Measurements from ENCODE around the gene JADE3.
A peak's percentile ranks its signal among the peaks of the same experiment; 100 is the strongest.

DNA sequence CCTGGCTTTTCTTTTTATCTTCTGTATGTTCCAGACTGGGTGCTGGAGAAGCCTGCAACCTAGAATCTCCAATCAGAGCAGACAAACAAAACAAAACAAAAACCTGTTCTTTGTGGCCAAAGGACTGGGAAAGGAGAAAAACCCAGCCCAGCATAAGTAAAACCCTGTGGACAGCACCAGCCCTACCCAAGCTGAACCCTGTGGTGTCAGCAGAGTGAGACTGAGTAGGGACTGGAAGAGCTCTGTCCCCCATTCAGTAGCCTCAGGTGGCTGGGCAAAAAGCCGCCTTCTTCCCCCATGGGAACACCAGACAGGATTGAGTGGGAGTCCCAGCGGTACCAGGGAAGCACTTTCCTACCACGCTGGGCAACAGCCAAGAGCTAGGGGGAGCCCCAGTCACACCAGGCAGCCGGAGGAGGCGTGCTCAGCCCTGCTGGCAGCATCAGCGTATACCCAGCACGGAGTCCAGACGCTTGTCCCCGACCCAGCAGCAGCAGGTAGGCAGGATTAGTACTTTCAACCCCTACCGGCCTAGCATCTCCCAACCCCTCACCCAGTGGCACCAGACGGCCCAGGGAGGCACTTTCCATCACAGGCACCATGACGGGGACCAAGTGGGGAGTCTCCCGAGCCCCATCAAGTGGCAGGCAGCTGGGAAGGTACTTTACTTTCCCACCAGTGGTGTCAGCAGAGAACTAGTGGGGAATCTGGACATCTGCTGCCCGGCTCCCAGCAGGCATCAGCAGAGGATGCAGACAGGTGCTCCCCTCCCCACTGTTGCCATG lies 8.6 kb upstream of the JADE3 start:
- TF ChIP-seq EZH2 (IDR thresholded peaks at IDR 0.05; ENCODE audit: insufficient read depth, low read length) = no peak
- TF ChIP-seq, protein P1, sequence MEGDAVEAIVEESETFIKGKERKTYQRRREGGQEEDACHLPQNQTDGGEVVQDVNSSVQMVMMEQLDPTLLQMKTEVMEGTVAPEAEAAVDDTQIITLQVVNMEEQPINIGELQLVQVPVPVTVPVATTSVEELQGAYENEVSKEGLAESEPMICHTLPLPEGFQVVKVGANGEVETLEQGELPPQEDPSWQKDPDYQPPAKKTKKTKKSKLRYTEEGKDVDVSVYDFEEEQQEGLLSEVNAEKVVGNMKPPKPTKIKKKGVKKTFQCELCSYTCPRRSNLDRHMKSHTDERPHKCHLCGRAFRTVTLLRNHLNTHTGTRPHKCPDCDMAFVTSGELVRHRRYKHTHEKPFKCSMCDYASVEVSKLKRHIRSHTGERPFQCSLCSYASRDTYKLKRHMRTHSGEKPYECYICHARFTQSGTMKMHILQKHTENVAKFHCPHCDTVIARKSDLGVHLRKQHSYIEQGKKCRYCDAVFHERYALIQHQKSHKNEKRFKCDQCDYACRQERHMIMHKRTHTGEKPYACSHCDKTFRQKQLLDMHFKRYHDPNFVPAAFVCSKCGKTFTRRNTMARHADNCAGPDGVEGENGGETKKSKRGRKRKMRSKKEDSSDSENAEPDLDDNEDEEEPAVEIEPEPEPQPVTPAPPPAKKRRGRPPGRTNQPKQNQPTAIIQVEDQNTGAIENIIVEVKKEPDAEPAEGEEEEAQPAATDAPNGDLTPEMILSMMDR (IDR thresholded peaks at IDR 0.05; ENCODE audit: insufficient read depth, low read depth, low read length) = peak; percentile 40

Data from astrocyte (in vitro differentiated cells and primary cell).